GOT3 (cell line): Measurements from ENCODE around the gene PHF12.
"Not testable (repeated sequence)": the region's sequence is repeated elsewhere in the genome, so short reads cannot be mapped to it uniquely, and the experiment has no call there.

ENCODE experiments used
- DNase-seq: peaks from one replicate; lab custom pipeline; 2025; ENCODE audit warnings: mixed read lengths; lab: John Stamatoyannopoulos, UW

The PHF12 gene

DNA sequence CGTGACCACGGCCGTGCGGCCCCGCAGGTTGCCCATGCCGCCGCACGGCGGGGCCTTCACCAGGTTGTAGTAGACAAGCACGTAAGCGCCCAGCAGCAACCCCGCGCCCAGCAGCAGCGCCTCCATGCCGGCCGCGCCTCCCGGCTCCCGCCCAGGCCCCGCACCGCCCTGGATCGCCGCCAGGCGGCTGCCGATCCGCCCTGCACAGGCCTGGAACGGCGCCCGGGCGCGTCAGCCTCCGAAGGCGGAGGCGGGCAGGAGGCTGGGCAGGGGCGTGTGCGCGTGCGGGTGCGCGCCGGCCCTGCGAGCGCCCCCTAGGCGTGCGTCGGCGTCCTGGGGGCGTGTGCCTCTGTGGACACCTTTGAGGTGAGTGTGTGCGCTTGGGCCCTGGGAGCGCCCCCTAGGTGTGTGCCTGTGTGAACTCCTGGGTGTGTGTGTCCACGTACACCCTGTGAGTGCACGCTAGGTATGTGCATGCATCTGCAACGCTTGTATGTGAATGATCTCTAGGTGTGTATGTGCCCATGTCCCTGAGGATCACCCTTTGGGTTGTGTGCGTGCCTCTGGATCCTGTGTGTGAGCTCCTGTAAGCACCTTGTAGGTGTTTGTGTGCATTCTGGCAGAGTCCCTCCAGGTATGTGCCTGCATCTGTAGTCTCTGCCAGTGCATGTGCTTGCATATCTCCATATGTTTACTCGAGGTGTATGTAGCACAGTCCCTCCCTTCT lies 48.3 kb downstream of the PHF12 start, which contains the start of gene DHRS13:
TSS of gene DHRS13 (minus strand) at position 261 of the 727 bp plus-strand sequence. CDS start at position 126, 135 bp downstream.
- DNase-seq: peak; percentile 69

DNA sequence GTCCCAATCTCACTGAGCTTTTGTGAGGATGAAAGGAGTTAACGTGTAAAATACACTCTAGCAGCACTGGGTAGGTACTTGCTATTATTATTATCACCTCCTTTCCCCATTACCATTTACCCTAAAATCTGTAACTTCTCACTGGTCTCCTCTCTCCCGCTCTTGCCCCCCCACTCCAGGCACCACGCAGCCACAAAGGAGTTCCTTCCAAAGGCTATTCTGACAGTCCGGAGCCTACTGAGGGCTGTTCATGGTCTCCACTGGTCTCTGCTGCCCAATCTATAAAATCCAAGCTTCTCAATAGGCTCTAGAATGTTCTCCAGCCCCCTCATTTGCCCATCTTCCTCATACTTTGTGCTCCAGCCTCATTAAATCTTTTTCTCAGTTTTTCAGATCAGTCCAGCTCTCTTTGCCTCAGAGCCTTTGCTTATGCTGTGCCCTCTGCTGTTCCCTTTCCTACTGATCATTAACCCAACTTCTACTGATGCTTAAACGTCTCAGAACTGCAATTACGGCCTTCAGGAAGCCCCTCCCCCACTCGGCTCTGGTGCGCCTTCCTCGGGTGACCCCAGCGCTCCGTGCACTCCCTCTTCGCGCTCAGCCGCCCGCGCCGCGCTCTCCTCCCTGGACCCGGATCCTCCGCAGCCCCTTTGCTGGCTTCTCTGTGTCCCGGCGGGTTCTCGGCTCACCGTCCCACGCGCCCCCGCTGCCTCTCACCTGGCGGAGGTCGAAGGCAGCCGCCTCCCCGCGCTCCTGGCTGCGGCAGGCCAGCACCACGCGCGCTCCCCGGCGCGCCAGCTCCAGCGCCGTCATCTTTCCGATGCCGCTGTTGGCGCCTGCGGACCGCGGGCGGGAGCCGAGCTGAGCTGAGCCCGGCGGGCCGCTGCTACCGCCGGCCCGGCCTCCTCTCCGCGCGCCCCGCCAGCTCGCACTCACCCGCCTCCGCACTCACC lies 49.2 kb downstream of the PHF12 start:
- no peak for DNase-seq

DNA sequence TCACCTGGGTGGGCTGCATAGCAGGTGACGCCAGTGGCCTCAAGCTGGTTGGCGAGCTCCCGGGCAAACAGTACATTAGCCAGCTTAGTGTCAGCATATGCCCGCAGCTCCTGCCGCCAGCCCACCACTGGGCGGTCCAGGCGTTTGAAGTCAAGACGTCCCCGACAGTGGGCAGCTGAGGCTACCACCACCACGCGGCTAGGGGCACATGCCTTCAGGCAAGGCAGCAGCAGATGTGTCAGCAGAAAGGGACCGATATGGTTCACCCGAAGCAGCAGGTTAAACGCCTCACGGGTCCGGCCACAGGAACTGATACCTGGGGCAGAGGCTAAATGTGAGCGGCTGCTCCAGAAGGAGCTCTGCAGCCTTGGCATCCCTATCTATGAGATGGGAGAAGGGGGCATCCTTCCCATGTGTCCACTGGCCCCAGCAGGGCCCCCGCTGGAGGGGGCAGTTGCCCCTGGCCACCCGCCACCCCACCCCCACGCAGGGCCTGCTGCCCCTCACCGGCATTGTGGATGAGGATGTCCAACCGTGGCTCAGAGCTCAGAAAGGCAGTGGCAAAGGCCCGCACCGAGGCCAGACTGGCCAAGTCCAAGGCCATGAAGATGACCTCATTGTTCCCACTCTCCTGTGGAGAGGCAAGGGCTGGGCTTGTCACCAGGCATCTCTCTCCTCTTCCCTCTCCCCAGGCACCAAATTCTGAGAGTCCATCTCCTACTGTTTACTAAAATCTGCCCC lies 50.2 kb downstream of the PHF12 start:
- no peak for DNase-seq

DNA sequence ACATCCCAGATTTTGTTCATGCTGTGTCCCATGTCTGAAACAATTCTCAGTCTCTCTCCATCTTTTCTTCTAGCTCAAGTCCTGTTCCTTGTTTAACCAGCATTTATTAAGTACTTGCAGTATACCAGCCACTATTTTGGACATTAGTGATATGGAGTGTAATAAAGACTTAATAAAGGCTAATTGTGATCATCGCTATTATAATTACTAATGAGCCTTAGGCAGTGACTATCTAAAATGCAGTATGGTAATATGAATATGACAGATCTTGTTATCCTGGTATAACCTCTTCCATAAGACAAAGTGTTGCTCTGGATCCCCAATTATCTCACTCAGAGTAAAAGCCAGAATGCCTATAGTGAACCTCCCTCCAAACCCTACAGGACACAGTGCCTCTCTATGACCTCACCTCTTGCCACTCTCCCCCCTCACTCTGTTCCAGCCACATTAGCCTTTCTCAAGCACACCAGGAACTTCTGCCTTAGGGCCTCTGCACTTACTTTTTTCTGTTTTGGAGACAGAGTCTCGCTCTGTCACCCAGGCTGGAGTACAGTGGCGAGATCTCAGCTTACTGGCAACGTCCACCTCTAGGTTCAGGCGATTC lies 52.0 kb downstream of the PHF12 start:
- DNase-seq: no peak

DNA sequence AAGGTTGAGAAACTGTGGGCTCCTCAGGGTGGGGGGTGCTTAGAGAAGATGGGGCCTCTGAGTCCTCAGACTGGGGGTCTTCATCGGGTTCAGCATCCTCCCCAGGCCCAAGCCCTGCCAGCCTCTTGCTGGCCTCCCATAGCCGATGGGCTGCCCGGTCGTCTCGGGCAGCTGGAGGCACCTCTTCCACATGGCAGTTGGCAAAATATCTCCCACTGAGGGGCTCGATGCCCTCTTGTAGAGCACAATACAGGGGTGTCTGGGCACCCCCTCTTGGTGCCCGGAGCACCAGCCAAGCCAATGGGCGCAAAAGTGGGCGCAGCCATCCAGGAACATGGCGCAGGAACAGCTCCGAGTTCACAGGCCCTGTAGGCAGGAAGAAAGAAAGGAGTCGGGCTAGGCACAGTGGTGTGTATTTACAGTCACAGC lies 52.8 kb downstream of the PHF12 start:
- DNase-seq: no peak

DNA sequence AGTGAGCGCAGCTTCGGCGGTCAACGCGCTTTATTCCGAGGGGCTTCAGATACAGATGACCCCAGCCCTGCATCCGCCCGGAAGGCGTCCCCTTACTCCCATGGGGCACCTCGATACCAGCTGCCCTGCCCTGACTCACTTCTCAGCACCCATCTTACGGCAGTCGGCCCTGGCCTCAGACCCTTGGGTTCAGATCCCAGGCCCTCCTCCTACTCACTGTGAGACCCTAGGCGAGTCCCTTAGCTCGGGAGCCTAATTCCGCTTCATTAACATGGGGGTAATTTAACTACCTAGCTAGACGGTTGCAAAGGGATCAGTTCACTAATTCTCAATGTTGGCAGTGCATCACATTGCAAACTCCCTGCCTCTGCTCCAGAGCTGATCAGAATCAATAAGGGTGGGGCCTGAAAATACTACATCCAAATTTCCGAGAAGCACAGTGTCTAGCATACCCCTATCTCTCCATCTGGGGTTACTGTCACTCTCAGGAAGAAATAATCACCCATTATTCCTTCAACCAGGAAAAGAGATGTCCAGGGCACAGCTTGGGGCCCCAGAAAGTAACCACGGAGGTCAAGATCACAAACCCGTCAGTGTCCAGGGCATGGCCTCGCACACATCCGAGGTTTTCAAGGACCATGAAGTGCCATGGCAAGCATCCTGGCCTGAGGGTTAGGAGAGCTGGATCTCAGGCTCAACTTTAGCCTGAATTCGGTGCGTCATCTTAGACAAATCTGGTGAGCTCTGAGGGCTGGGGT lies 53.4 kb downstream of the PHF12 start:
- no peak for DNase-seq

DNA sequence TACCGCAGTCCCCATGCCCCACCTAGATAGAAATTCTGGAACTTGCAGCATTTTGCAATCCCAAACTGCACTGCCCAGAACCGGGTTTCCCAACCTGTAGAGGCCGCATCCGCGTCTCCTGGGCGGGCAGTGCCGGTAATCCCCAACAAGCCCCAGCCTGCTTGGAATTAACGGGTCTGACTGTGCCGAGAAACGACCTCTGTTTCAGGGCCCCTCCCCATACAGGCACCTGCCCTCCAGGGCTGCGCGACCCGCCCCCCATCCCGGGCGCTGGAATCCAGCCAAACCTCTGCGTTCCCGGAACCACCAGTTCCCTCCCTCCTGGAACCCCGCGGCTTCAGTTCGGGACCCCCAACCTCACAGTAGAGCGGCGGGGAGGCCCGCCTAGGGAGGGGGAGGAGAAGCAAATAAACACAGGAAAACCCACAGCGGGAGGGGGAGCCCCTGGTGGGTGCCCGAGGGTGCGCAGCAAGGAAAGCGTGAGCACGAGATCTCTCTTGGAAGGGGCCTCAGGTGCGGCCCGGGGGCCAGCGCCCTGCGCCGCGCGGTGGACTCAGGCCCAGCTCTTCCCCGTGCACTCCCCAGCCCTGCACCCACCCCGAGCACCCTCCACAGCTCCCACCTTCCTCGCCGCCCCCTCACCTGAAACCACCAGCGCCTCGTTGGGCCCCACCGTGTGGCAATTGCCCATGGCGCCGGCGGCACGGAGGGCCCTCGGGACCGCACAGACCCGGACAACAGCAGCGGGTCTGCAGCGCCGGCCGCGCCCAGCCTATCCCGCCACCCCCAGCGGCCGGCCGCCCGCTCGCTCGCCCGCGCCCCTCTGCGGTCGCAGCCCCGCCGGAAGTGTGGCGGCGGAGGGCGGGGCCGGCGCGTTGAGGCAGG lies 54.2 kb downstream of the PHF12 start, which contains the start of gene FLOT2:
TSS of gene FLOT2 (minus strand) at position 850 of the 885 bp plus-strand sequence. CDS start at position 691, 159 bp downstream.
- DNase-seq: no peak

DNA sequence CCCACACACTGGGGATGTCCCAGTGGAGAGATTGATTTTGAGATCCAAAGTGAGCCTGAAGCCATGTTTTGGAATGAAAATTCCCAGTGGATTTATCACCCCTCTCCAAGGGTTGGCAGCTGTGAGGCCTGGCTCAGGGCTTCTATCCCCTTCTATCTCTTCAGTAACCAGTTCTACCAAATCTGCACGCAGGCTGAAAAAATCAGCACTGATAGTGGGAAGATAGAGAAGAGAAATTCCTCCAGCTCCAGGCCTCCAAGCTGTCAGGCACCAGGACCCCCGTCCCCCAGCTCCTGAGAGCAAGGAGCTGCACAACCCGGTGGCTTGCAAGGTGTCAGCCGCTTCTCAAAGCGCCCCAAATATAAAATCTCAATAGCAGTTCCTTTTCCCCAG lies 54.8 kb downstream of the PHF12 start:
- DNase-seq: no peak

DNA sequence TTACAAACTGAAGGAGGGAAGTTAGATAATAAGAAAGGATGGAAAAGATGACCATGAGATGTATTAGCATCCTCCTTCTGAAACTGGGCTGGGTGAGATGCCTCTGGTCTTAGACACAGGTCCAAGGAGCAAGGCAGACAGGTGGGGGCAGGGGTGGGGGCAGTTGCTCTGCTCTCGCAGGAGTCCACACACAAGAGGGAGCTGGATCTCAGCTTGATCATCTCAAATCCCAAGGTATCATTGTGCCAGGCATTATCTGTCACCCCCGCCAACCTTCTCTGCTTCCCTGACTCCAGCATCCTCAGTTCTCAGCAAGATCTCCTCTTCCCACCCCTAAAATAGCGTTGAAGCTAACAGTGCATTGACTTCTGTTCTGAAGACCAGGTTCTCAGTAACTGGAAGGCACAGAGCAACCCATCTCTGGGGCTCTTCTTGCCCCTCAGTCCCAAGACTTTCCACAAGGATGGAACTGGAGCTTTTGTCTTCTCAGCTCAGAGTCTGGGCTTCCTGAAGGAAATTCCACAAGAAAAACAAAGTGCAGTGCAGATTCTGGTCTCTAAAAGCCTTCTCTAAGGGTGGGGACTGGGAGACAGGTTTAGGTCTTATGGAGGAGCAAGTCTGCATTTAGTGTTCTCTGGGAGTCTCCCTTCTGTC lies 55.4 kb downstream of the PHF12 start:
- DNase-seq: no peak

DNA sequence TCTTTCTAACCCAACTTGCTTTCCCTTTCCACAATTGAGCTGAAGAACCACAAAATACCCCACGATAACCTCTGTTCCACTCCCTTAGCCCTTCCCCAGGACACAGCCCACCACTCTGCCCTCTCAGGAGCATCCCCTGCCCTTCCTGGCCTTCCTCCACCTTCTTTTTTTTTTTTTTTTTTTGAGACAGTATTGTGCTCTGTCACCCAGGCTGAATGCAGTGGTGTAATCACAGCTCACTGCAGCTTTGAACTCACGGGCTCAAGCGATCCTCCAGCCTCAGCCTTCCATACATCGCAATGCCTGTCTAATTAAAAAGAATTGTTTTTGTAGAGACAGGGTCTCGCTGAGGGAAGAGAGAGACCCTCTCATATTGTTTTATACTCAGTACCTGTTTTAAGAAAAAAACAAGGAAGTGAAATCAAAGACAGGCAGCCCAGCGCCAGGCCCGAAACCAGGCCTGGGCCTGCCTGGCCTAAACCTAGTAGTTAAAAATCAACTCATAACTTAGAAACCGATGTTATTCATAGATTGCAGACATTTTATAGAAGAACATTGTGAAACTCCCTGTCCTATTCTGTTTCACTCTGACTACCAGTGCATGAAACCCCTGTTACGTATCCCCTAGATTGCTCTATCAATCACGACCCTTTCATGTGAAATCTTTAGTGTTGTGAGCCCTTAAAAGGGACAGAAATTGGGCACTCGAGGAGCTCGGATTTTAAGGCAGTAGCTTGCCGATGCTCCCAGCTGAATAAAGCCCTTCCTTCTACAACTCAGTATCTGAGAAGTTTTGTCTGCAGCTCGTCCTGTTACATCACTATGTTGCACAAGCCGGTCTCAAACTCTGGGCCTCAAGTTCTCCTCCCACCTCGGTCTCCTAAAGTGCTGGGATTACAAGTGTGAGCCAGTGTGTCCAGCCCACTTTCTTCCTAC lies 57.8 kb downstream of the PHF12 start:
- DNase-seq: not testable (repeated sequence)

DNA sequence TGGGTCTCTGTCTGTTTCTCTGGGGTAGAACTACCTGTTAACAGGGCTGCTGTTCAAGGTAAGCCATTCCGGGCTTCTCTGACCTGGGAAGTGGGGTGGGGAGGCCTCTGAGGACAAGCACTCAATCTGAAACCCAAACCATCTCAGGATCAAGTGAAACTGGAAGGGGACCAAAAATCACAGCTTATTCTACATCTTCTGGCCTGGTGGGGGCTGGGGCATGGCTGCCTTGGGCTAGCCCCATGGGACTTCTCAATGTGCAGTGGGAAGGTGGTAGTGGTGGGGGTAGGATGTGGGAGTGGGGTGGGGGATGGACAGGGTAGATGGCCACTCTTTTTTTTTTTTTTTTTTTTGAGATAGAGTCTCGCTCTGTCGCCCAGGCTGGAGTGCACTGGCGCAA lies 59.3 kb downstream of the PHF12 start:
- no peak for DNase-seq

DNA sequence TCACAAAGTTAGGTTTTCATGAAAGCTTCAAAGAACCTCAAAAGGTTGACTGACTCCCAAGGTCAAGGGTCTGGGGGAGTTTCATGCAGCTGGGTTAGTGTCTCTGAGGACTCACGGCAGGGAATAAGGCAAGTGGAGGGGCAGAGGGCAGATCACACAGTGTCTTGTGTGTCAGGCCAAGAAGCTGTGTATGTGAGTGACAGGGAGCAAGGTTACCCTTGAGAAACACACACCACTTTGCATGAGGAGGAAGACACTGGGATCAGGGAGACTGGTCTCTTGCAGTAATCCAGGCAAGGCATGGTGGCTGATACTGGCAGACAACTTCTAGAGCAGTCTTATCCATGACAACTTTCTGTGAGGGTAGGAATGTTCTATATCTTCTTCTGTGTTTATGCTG lies 60.1 kb downstream of the PHF12 start:
- DNase-seq: no peak

DNA sequence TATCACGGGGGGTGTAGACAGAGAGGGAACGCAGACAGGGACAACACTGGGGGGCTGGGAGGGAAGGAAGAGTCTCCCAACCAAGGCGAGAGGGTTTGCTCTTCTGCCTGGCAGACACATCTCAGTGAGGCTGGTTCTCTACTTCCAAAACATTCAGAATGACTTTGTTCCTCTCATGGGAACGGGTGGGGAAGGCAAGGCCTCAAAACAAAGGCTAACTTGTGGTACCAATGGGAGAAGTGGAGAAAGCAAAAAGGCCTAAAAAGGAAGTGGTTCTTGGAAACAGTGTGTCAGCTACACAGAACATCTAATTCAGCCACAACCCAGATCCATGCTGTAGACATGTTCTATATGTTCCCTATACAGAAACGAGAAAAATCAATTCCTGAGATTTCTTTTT lies 61.3 kb downstream of the PHF12 start:
- DNase-seq: no peak

DNA sequence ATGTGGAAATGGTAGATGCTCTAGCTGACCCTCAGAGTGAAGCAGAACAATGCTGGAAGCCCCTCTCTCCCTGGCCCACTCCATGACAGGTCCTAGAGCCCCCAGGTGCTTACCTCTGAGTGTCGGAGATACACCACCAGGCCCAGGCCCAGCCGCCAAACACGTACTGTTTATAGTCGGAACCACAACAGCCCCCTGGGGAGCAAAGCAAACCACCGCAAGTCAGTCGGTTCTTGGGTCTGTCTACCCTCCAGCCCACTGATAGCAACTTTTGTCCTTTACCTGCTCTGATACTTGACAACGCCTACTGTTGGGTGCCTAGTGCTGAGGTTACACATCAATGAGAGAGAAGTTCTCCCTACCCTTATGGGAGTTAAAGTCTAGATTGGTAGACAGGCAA lies 62.5 kb downstream of the PHF12 start:
- no peak for DNase-seq

DNA sequence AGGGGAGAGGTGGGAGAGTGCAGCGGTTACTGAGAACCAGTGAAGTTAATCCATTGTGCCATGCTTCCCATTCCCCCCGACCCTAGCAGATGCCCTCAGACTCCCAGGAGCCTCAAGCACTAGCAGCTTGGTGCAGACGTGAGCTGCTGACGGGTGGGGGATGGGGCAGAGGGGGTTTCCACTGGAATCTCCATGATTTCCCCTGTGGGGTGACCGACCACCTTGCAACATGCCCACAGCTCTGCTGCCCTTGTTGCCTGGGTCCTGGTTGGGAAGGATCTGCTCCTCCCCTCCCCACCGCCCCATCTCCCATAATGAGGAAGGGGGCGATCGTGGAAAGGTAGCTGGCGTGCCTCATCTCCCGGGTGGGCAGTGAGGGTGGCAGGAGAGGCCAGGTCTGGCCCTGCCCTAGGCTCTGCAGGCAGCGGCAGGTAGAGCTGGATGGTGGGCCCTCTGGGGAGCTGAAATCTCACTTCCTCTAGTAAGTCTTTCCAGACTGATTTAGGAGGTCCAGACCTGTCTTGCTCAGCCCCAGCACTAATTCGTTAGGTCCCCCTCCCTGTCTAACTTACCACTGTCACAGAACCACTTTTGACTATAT lies 63.3 kb downstream of the PHF12 start:
- no peak for DNase-seq

DNA sequence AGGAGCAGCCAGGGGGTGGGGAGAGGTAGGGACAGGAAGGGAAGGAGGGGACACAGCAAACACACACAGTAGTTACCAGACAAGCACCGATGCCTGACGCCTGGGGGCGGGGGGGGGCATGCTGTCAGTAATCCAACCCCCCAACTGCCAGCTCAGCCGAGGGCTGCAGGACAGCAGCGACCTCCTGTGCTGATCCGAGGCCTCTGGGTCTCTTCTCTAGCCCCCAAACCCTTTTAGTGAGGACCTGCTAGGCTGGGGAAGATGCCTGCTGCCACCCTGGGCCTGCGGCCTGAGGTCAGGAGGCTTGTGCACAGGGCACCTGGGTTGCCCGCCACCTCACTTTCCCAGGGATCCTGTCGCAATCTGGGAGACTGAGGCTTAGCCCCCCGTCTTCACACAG lies 65.4 kb downstream of the PHF12 start:
- no peak for DNase-seq

DNA sequence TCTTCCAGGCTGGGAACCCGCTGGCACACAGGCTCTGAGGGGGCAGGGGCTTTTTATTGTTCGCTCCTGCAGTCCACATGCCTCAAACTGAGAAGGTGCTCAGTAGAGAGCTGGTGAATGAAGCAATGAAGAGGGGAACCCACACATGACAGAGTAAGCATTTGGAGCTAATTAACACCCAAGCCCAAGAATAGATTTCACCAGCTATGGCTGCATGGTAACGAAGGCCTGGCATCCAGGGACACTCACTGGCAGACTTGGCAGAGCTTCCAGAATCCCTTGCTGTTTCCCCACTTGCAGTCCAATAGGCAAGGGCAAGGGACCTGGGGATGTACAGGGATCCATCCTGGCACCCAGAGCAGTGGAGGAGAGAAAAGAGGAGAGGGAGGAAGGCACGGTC lies 66.0 kb downstream of the PHF12 start:
- DNase-seq: no peak
